Caco-2 (cell line): Measurements from ENCODE around the gene WDR49. TPM values are rescaled to one million over a fixed set of nuclear protein-coding genes. Genes with fewer than 3 reads are reported as not detected.

Source experiments
- BruUV-seq: library from RNA; stranded (reverse); fragments of 400-500 nt; replicated peaks from 2 replicates; lab custom pipeline; 2021; lab: Mats Ljungman, UMichigan
- CTCF ChIA-PET: fragments of 300-600 bp; sonication (Branson Sonifier 250); formaldehyde crosslinking; loops from one replicate; lab custom pipeline; 2022; ENCODE audit warnings: antibody characterized with exemption; lab: Charles Lee
- POLR2A ChIA-PET: fragments of 300-600 bp; sonication (Branson Sonifier 250); formaldehyde crosslinking; loops from one replicate; lab custom pipeline; 2022; ENCODE audit warnings: antibody characterized with exemption; lab: Charles Lee
- DNase-seq, 2 experiments: peaks; one replicate each; pipeline versions ENCODE4 v3.0.0 to v3.0.0-alpha.2; 2020 to 2022
- H3K27me3 ChIP-seq: replicated peaks from 2 replicates; pipeline ENCODE4 v1.6.0; 2011; ENCODE audit warnings: low read length; ENCODE audit not compliant: control insufficient read depth, insufficient read depth
- H3K36me3 ChIP-seq: 2 replicates; pipeline ENCODE4 v1.5.1; 2011; ENCODE audit warnings: low read length; ENCODE audit not compliant: control insufficient read depth, insufficient read depth
- H3K4me1 ChIP-seq: fragments of 250-450 bp; sonication (Bioruptor Pico); 2 replicates; pipeline ENCODE4 v1.5.1; 2020; ENCODE audit warnings: mild to moderate bottlenecking
- H3K4me3 ChIP-seq: 2 replicates; pipeline ENCODE4 v1.5.1; 2011; ENCODE audit warnings: low read depth, mild to moderate bottlenecking, control low read depth, low read length
- H3K9me3 ChIP-seq: fragments of 250-450 bp; sonication (Bioruptor Pico); 2 replicates; pipeline ENCODE4 v1.5.1; 2020; ENCODE audit warnings: mild to moderate bottlenecking, moderate library complexity
- H3K27ac Mint-ChIP-seq: one replicate; pipeline ENCODE4 v1.8.0; 2022; ENCODE audit warnings: mixed read lengths; ENCODE audit not compliant: unreplicated experiment
- H3K27me3 Mint-ChIP-seq: one replicate; pipeline ENCODE4 v1.8.0; 2022; ENCODE audit warnings: mixed read lengths; ENCODE audit not compliant: insufficient read depth, unreplicated experiment
- H3K36me3 Mint-ChIP-seq: one replicate; pipeline ENCODE4 v1.8.0; 2022; ENCODE audit warnings: mild to moderate bottlenecking, mixed read lengths; ENCODE audit not compliant: insufficient read depth, unreplicated experiment
- H3K4me1 Mint-ChIP-seq: one replicate; pipeline ENCODE4 v1.8.0; 2022; ENCODE audit warnings: low read depth, mixed read lengths; ENCODE audit not compliant: unreplicated experiment
- H3K4me3 Mint-ChIP-seq: one replicate; pipeline ENCODE4 v1.8.0; 2022; ENCODE audit warnings: mild to moderate bottlenecking, moderate library complexity, mixed read lengths; ENCODE audit not compliant: unreplicated experiment
- H3K9me3 Mint-ChIP-seq: one replicate; pipeline ENCODE4 v1.8.0; 2022; ENCODE audit warnings: mixed read lengths; ENCODE audit not compliant: unreplicated experiment
- intact Hi-C: fragments of 100-400 bp; cut with micrococcal nuclease; formaldehyde crosslinking; loops from one replicate; pipeline ENCODE4 v1.10.0; 2022; ENCODE audit not compliant: unreplicated experiment
- total RNA-seq: library from RNA; stranded (reverse); gene quantifications from 2 replicates; pipeline ENCODE4 v1.2.3, GENCODE V29; 2022
- TF ChIP-seq, protein P1 (sequence below), 2 experiments: fragments of 200-600 bp in 1 of 2; IDR thresholded peaks; 1 replicate in 1 of 2; 2 replicates in 1 of 2; pipeline versions ENCODE4 v1.5.1 to v1.8.0; 2011 to 2022; ENCODE audit warnings: antibody characterized with exemption in 1 of 2, control low read depth in 1 of 2, inconsistent platforms in 1 of 2, low read depth in 1 of 2, low read length in 1 of 2, mild to moderate bottlenecking in 1 of 2, moderate library complexity in 1 of 2; ENCODE audit not compliant: insufficient read depth in 1 of 2, severe bottlenecking in 1 of 2, unreplicated experiment in 1 of 2

The WDR49 gene
- total RNA-seq, 1 experiment from 2014 or later, result 0.32 TPM

- peaks cover 10% of the 10 kb centered on the region for H3K9me3 Mint-ChIP-seq
- Histone ChIP-seq H3K9me3 (no peaks in the 10 kb centered on the region), H3K4me1 (peaks cover 7% of the 10 kb centered on the region; the same call in 1 of the 2 replicates), H3K4me3 (no peak overlapping the region), H3K36me3 (no peaks in the 10 kb centered on the region), H3K27me3 (no peaks in the 10 kb centered on the region)
- H3K36me3 Mint-ChIP-seq, result no peaks in the 10 kb centered on the region
- H3K4me1 Mint-ChIP-seq, result peaks cover 6% of the 10 kb centered on the region
- intact Hi-C loops, result loop anchor here (2.0 kb wide), 1 partner anchor 16 kb away; no protein-coding TSS in a partner anchor
- CTCF ChIA-PET, result no interaction called here
- no TSS peak for BruUV-seq
- POLR2A ChIA-PET, result no interaction called here
- DNase-seq, result no peak
- TF ChIP-seq, protein P1, sequence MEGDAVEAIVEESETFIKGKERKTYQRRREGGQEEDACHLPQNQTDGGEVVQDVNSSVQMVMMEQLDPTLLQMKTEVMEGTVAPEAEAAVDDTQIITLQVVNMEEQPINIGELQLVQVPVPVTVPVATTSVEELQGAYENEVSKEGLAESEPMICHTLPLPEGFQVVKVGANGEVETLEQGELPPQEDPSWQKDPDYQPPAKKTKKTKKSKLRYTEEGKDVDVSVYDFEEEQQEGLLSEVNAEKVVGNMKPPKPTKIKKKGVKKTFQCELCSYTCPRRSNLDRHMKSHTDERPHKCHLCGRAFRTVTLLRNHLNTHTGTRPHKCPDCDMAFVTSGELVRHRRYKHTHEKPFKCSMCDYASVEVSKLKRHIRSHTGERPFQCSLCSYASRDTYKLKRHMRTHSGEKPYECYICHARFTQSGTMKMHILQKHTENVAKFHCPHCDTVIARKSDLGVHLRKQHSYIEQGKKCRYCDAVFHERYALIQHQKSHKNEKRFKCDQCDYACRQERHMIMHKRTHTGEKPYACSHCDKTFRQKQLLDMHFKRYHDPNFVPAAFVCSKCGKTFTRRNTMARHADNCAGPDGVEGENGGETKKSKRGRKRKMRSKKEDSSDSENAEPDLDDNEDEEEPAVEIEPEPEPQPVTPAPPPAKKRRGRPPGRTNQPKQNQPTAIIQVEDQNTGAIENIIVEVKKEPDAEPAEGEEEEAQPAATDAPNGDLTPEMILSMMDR (IDR thresholded peaks at IDR 0.05; ENCODE audit: insufficient read depth in 1 of 2, low read depth in 1 of 2, low read length in 1 of 2, severe bottlenecking in 1 of 2, unreplicated experiment in 1 of 2), result no peak
- H3K27ac Mint-ChIP-seq, result no peak overlapping the region
- H3K27me3 Mint-ChIP-seq, result no peaks in the 10 kb centered on the region
- H3K4me3 Mint-ChIP-seq, result no peak overlapping the region
Observed at GRCh38 chr3:167484551-167484950, 169.2 kb downstream of the WDR49 start.

DNA sequence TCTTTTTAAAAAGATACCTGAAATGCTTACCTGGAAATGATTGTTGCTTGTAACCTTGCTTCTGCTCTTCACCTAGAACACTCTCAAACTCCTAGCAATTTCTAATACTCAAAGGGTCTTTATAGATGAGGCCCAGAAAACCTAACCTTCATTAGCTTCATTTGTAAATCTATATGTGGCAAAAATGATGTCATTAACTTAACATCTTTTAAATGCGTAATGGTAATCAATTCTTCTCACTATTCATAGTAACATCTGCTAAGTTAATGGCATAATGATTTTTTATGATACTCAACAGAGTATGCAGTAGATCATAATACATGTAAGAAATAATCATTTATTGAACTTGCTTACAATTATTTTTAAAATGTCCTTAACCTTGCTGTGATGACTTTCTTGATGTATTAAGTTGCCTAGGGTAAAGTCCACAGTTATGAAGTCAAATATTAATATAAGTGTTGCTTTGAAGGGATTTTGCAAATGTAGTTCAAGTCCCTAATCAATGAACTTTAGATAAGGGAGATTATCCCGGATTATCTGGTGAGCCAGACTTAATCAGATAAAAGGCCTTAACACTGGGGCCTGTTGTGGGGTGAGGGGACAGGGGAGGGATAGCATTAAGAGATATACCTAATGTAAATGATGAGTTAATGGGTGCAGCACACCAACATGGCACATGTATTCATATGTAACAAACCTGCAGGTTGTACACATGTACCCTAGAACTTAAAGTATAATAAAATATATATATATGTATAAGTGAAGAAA lies 169.8 kb downstream of the WDR49 start:
- POLR2A ChIA-PET, result no interaction called here
- CTCF ChIA-PET, result no interaction called here

DNA sequence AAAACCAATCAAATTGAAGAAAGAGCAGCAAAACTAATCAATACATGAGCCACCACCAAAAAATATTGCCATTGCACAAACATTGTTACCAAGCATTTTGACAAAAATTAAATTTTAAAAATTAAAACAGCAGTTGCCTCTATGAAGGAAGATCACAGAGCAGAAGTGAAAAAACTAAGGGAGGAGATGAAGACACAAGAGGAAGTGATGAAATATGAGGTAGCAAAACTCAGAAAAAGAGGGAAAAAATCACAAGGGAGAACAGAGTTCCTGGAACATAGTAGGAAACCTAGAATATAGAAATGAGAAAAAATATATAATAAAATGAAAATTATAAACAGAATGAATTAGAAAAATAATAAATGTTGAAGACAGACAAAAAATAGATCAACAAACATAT lies 172.6 kb downstream of the WDR49 start:
- Mint-ChIP-seq H3K27me3 (no peaks in the 10 kb centered on the region), H3K4me3 (no peak overlapping the region), H3K4me1 (peaks cover 6% of the 10 kb centered on the region), H3K9me3 (peaks cover 10% of the 10 kb centered on the region), H3K36me3 (no peaks in the 10 kb centered on the region), H3K27ac (no peak overlapping the region)
- no peaks in the 10 kb centered on the region for H3K36me3 ChIP-seq
- H3K27me3 ChIP-seq, result no peaks in the 10 kb centered on the region
- H3K4me3 ChIP-seq, result no peak overlapping the region
- intact Hi-C loops, result no loop called here
- no TSS peak for BruUV-seq
- H3K4me1 ChIP-seq, result peaks cover 7% of the 10 kb centered on the region; the same call in 1 of the 2 replicates
- TF ChIP-seq, protein P1 (IDR thresholded peaks at IDR 0.05; ENCODE audit: insufficient read depth in 1 of 2, low read depth in 1 of 2, low read length in 1 of 2, severe bottlenecking in 1 of 2, unreplicated experiment in 1 of 2), result no peak
- DNase-seq, result no peak
- CTCF ChIA-PET, result no interaction called here
- no peaks in the 10 kb centered on the region for H3K9me3 ChIP-seq
- POLR2A ChIA-PET, result no interaction called here

More for the DNA sequence above, 169.8 kb downstream of the WDR49 start:
- Mint-ChIP-seq H3K4me3 (no peak overlapping the region), H3K9me3 (peaks cover 10% of the 10 kb centered on the region), H3K36me3 (no peaks in the 10 kb centered on the region), H3K4me1 (peaks cover 6% of the 10 kb centered on the region), H3K27me3 (no peaks in the 10 kb centered on the region), H3K27ac (no peak overlapping the region)
- no peaks in the 10 kb centered on the region for H3K9me3 ChIP-seq
- no peak for DNase-seq
- intact Hi-C loops, result loop anchor here (2.0 kb wide), 1 partner anchor 15 kb away; no protein-coding TSS in a partner anchor
- no peak overlapping the region for H3K4me3 ChIP-seq
- peaks cover 7% of the 10 kb centered on the region; the same call in 1 of the 2 replicates for H3K4me1 ChIP-seq
- no peaks in the 10 kb centered on the region for H3K27me3 ChIP-seq
- no peaks in the 10 kb centered on the region for H3K36me3 ChIP-seq
- no TSS peak for BruUV-seq
- TF ChIP-seq, protein P1 (IDR thresholded peaks at IDR 0.05; ENCODE audit: insufficient read depth in 1 of 2, low read depth in 1 of 2, low read length in 1 of 2, severe bottlenecking in 1 of 2, unreplicated experiment in 1 of 2), result no peak
